Caco-2 (cell line): ENCODE measurements around the gene NAA80. TPM values are rescaled to one million over a fixed set of nuclear protein-coding genes. Genes with fewer than 3 reads are reported as not detected.

ENCODE experiments used
- BruUV-seq: library from RNA; stranded (reverse); fragments of 400-500 nt; replicated peaks from 2 replicates; lab custom pipeline; 2021; lab: Mats Ljungman, UMichigan
- CTCF ChIA-PET: fragments of 300-600 bp; sonication (Branson Sonifier 250); formaldehyde crosslinking; loops from one replicate; lab custom pipeline; 2022; ENCODE audit warnings: antibody characterized with exemption; lab: Charles Lee
- POLR2A ChIA-PET: fragments of 300-600 bp; sonication (Branson Sonifier 250); formaldehyde crosslinking; loops from one replicate; lab custom pipeline; 2022; ENCODE audit warnings: antibody characterized with exemption; lab: Charles Lee
- DNase-seq, 2 experiments: peaks; one replicate each; pipeline versions ENCODE4 v3.0.0 to v3.0.0-alpha.2; 2020 to 2022
- H3K27me3 ChIP-seq: replicated peaks from 2 replicates; pipeline ENCODE4 v1.6.0; 2011; ENCODE audit warnings: low read length; ENCODE audit not compliant: control insufficient read depth, insufficient read depth
- H3K36me3 ChIP-seq: 2 replicates; pipeline ENCODE4 v1.5.1; 2011; ENCODE audit warnings: low read length; ENCODE audit not compliant: control insufficient read depth, insufficient read depth
- H3K4me1 ChIP-seq: fragments of 250-450 bp; sonication (Bioruptor Pico); 2 replicates; pipeline ENCODE4 v1.5.1; 2020; ENCODE audit warnings: mild to moderate bottlenecking
- H3K4me3 ChIP-seq: 2 replicates; pipeline ENCODE4 v1.5.1; 2011; ENCODE audit warnings: low read depth, mild to moderate bottlenecking, control low read depth, low read length
- H3K9me3 ChIP-seq: fragments of 250-450 bp; sonication (Bioruptor Pico); 2 replicates; pipeline ENCODE4 v1.5.1; 2020; ENCODE audit warnings: mild to moderate bottlenecking, moderate library complexity
- H3K27ac Mint-ChIP-seq: one replicate; pipeline ENCODE4 v1.8.0; 2022; ENCODE audit warnings: mixed read lengths; ENCODE audit not compliant: unreplicated experiment
- H3K27me3 Mint-ChIP-seq: one replicate; pipeline ENCODE4 v1.8.0; 2022; ENCODE audit warnings: mixed read lengths; ENCODE audit not compliant: insufficient read depth, unreplicated experiment
- H3K36me3 Mint-ChIP-seq: one replicate; pipeline ENCODE4 v1.8.0; 2022; ENCODE audit warnings: mild to moderate bottlenecking, mixed read lengths; ENCODE audit not compliant: insufficient read depth, unreplicated experiment
- H3K4me1 Mint-ChIP-seq: one replicate; pipeline ENCODE4 v1.8.0; 2022; ENCODE audit warnings: low read depth, mixed read lengths; ENCODE audit not compliant: unreplicated experiment
- H3K4me3 Mint-ChIP-seq: one replicate; pipeline ENCODE4 v1.8.0; 2022; ENCODE audit warnings: mild to moderate bottlenecking, moderate library complexity, mixed read lengths; ENCODE audit not compliant: unreplicated experiment
- H3K9me3 Mint-ChIP-seq: one replicate; pipeline ENCODE4 v1.8.0; 2022; ENCODE audit warnings: mixed read lengths; ENCODE audit not compliant: unreplicated experiment
- CTCF ChIP-seq, 2 experiments: fragments of 200-600 bp in 1 of 2; IDR thresholded peaks; 1 replicate in 1 of 2; 2 replicates in 1 of 2; pipeline versions ENCODE4 v1.5.1 to v1.8.0; 2011 to 2022; ENCODE audit warnings: antibody characterized with exemption in 1 of 2, control low read depth in 1 of 2, inconsistent platforms in 1 of 2, low read depth in 1 of 2, low read length in 1 of 2, mild to moderate bottlenecking in 1 of 2, moderate library complexity in 1 of 2; ENCODE audit not compliant: insufficient read depth in 1 of 2, severe bottlenecking in 1 of 2, unreplicated experiment in 1 of 2
- intact Hi-C: fragments of 100-400 bp; cut with micrococcal nuclease; formaldehyde crosslinking; loops from one replicate; pipeline ENCODE4 v1.10.0; 2022; ENCODE audit not compliant: unreplicated experiment
- total RNA-seq: library from RNA; stranded (reverse); gene quantifications from 2 replicates; pipeline ENCODE4 v1.2.3, GENCODE V29; 2022

NAA80 gene
- total RNA-seq, 1 experiment from 2014 or later: 8.2 TPM

- peaks cover 67% of the 10 kb centered on the region for H3K4me1 ChIP-seq
- no peaks in the 10 kb centered on the region for H3K9me3 ChIP-seq
- BruUV-seq: no TSS peak
- no peak overlapping the region for H3K4me3 Mint-ChIP-seq
- peak overlapping the region; percentile 53 for H3K27ac Mint-ChIP-seq
- H3K9me3 Mint-ChIP-seq: no peaks in the 10 kb centered on the region
- CTCF ChIA-PET: no interaction called here
- H3K4me3 ChIP-seq: no peak overlapping the region
- no peaks in the 10 kb centered on the region for H3K27me3 Mint-ChIP-seq
- no peaks in the 10 kb centered on the region for H3K27me3 ChIP-seq
- no peak for DNase-seq
- peaks cover 11% of the 10 kb centered on the region for H3K36me3 Mint-ChIP-seq
- intact Hi-C loops: loop anchor here (2.0 kb wide), 1 partner anchor 33 kb away; the partner anchor contains the start of genes HYAL3 and NAA80
- H3K36me3 ChIP-seq: no peaks in the 10 kb centered on the region
- POLR2A ChIA-PET: no interaction called here
- peaks cover 42% of the 10 kb centered on the region for H3K4me1 Mint-ChIP-seq
- no peak for TF ChIP-seq CTCF (IDR thresholded peaks at IDR 0.05; ENCODE audit: insufficient read depth in 1 of 2, low read depth in 1 of 2, low read length in 1 of 2, severe bottlenecking in 1 of 2, unreplicated experiment in 1 of 2)
These were observed 33.6 kb downstream of the NAA80 start for GRCh38 chr3:50265571-50265970.

GRCh38 chr3:50264964-50265485, 34.2 kb downstream of the NAA80 start:
- Mint-ChIP-seq H3K4me1 (peaks cover 42% of the 10 kb centered on the region), H3K27ac (peak overlapping the region; percentile 96), H3K9me3 (no peaks in the 10 kb centered on the region), H3K27me3 (no peaks in the 10 kb centered on the region), H3K4me3 (peak overlapping the region; percentile 44), H3K36me3 (peaks cover 13% of the 10 kb centered on the region)
- intact Hi-C loops: loop anchor here (1.0 to 2.0 kb wide), 2 partner anchors 8 to 34 kb away; partner anchors contain the start of genes HYAL3 and NAA80
- ChIA-PET POLR2A (interaction anchor here (0.5 to 1.2 kb wide), 10 partner anchors 12 to 453 kb away, joined by 3 to 11 read pairs (median 6); partner anchors contain the start of genes GNAI2, HEMK1 and IFRD2), CTCF (interaction anchor here (0.5 to 1.9 kb wide), 17 partner anchors 19 to 816 kb away, joined by 3 to 13 read pairs (median 5); partner anchors contain the start of genes GNAI2, HYAL3 and NAA80)
- no peaks in the 10 kb centered on the region for H3K27me3 ChIP-seq
- H3K4me3 ChIP-seq: no peak overlapping the region
- H3K9me3 ChIP-seq: no peaks in the 10 kb centered on the region
- H3K4me1 ChIP-seq: peaks cover 65% of the 10 kb centered on the region
- no peaks in the 10 kb centered on the region for H3K36me3 ChIP-seq
- TF ChIP-seq CTCF (IDR thresholded peaks at IDR 0.05; ENCODE audit: insufficient read depth in 1 of 2, low read depth in 1 of 2, low read length in 1 of 2, severe bottlenecking in 1 of 2, unreplicated experiment in 1 of 2): no peak
- no peak for DNase-seq
- no TSS peak for BruUV-seq

- peaks cover 39% of the 10 kb centered on the region for H3K4me1 Mint-ChIP-seq
- no peaks in the 10 kb centered on the region for H3K36me3 ChIP-seq
- POLR2A ChIA-PET: interaction anchor here (0.5 to 1.2 kb wide), 12 partner anchors 11 to 453 kb away, joined by 3 to 11 read pairs (median 6); partner anchors contain the start of genes GNAI2, HEMK1 and IFRD2
- peak overlapping the region; percentile 44 for H3K4me3 Mint-ChIP-seq
- peaks cover 63% of the 10 kb centered on the region for H3K4me1 ChIP-seq
- peak; percentile 93 to 97 for DNase-seq
- H3K9me3 Mint-ChIP-seq: no peaks in the 10 kb centered on the region
- H3K27me3 ChIP-seq: no peaks in the 10 kb centered on the region
- H3K4me3 ChIP-seq: no peak overlapping the region
- H3K9me3 ChIP-seq: no peaks in the 10 kb centered on the region
- H3K27me3 Mint-ChIP-seq: no peaks in the 10 kb centered on the region
- CTCF ChIA-PET: interaction anchor here (0.5 to 1.9 kb wide), 17 partner anchors 18 to 815 kb away, joined by 3 to 13 read pairs (median 5); partner anchors contain the start of genes GNAI2, HYAL3 and NAA80
- peaks cover 19% of the 10 kb centered on the region for H3K36me3 Mint-ChIP-seq
- intact Hi-C loops: loop anchor here (1.0 to 2.0 kb wide), 2 partner anchors 9 to 34 kb away; partner anchors contain the start of genes HYAL3 and NAA80
- no TSS peak for BruUV-seq
- H3K27ac Mint-ChIP-seq: peak overlapping the region; percentile 96
- TF ChIP-seq CTCF (IDR thresholded peaks at IDR 0.05; ENCODE audit: insufficient read depth in 1 of 2, low read depth in 1 of 2, low read length in 1 of 2, severe bottlenecking in 1 of 2, unreplicated experiment in 1 of 2): no peak
These were observed 34.7 kb downstream of the NAA80 start for GRCh38 chr3:50264383-50264963.
